HG03097 (cell line): ENCODE measurements around the gene DUSP8.
"Not testable (repeated sequence)": the region's sequence is repeated elsewhere in the genome, so short reads cannot be mapped to it uniquely, and the experiment has no call there.

Source experiments
- ATAC-seq: cut with Tn5 transposase; IDR thresholded peaks from one replicate; pipeline ENCODE4 v1.9.1; 2021; ENCODE audit not compliant: unreplicated experiment, low FRiP score

DUSP8 gene, protein sequence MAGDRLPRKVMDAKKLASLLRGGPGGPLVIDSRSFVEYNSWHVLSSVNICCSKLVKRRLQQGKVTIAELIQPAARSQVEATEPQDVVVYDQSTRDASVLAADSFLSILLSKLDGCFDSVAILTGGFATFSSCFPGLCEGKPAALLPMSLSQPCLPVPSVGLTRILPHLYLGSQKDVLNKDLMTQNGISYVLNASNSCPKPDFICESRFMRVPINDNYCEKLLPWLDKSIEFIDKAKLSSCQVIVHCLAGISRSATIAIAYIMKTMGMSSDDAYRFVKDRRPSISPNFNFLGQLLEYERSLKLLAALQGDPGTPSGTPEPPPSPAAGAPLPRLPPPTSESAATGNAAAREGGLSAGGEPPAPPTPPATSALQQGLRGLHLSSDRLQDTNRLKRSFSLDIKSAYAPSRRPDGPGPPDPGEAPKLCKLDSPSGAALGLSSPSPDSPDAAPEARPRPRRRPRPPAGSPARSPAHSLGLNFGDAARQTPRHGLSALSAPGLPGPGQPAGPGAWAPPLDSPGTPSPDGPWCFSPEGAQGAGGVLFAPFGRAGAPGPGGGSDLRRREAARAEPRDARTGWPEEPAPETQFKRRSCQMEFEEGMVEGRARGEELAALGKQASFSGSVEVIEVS

DNA sequence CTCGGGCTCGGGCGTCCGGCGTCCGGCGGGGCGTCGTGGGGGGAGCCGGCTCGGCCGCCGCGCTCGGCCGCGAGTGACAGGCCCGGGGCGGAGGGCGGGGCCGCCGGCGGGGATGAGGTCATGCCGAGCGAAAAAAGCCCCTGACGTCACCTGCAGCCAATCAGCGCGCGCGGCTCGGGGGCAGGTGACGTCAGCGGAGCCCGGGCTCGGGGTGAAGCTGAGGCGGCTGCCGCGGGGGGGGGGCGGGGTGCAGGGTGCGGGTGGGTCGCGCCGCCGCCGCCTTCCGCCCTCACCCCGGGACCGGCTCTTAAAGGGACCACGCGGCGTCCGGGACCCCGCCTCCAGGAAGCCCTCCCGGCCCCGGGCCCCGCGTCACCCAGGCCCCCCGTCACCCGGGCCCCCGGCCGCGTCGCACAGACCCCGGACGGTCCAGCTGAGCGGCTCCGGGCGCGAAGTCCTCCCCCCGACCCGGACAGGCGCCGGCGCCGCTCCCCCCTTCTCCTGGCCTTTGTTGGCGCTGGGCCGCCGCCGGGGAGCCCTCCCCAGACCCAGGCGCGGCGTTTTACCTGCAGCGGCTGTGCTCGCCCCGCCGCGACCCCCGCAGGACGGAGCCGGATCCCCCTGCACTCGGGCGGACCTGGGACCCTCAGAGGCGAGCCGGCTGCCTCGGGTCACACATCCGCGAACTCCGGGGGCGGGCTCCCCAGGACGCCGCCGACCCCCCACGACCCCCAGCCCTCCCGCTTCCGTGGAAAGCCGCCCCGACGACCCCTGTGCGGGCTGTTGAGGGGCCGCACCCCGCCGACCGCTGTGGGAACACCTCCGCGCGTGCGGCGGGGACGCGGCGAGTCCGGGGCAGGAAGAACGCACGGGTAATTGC is at the start of gene DUSP8:
Gene DUSP8, minus strand, starts transcription at position 75 of the 880 bp plus-strand sequence. CDS start 6,445 bp downstream, outside the sequence.
- no peak for ATAC-seq

DNA sequence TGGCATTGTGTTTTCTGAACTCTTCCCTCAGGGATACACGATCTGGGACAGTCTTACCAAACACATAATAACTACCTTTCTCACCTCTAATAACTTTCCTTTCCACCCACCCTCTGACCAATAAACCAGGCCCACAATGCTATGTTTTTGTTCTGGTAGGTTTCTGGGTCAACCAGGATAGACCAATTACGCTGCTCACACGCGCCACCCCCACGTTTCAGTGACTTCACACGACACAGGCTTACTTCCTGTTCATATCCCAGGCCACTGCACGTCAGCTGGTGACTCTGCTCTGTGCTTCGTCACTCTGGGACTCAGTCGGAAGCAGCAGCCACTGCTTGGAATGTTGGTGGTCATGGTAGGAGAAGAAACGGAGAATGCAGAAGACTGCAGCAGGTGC is 47.4 kb upstream of the DUSP8 start:
- no peak for ATAC-seq

DNA sequence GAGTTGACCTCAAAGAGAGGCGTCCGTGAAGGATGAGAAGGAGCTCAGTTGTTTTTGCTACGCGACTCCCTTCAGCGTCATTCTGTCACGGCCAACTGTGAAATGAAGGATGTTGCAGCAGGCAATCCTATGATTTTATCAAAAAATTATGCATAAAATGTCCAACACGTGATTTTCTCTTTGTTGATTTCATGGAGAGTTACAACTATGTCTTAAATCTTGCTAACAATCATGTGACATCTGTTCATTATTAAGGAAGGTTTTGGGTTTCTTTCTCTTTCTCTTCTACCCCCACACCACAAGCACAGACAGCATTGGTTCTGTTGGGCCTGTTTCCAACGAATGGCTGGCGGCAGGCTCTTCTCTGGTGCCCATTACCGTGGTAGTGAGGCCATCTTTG is 46.2 kb upstream of the DUSP8 start:
- no peak for ATAC-seq

DNA sequence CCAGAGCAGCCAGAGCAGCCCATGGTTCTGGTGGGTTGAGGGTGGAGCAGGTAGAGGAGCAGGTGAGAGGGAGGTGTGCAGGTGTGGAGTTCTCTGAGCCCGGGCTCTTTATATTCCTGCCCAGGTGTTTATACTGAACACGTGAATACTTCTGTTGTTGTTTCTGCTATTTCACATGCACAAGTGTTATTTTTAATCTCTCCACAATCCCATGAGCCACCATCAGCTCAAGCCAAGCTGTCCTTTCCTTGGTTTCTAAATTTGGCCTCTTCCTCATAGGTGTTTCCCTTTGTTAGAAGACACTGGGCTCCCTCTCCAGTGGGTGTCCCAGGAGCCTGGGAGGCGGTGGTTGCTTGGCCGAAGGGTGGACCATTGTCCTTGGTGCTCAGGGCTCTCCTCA is 36.3 kb upstream of the DUSP8 start, which contains the start of gene KRTAP5-3:
Gene KRTAP5-3, minus strand, starts transcription at position 101 of the 400 bp plus-strand sequence. Its CDS starts 78 bp downstream, at position 23.
- no peak for ATAC-seq

- not testable (repeated sequence) for ATAC-seq
Measured at GRCh38 chr11:1607901-1608300, 35.8 kb upstream of the DUSP8 start.

GRCh38 chr11:1607156-1607845 is 35.2 kb upstream of the DUSP8 start:
- not testable (repeated sequence) for ATAC-seq

- peak; percentile 80 for ATAC-seq
Measured at GRCh38 chr11:1605923-1606322, 33.9 kb upstream of the DUSP8 start.

GRCh38 chr11:1604711-1605110 is 32.6 kb upstream of the DUSP8 start:
- ATAC-seq = no peak

DNA sequence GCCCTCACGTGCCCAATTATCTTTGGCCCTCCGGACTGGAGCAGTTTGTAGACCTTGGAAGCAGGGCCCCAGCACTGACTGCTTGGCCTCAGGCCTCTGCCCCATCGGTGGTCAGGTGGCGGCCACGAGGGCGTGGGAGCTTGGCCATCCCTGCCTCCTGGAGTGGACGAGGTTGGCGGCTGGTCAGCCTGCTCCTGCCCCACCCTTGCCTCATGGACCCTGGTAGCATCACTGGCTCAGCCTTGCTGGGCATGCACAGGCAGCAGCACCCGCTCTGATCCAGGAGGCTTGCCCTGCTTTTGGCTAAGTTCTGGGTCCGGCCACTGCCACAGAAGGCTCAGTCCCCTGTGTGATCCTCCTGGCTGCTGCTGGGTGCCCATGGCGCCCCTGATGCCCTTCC is 32.1 kb upstream of the DUSP8 start:
- ATAC-seq = no peak

DNA sequence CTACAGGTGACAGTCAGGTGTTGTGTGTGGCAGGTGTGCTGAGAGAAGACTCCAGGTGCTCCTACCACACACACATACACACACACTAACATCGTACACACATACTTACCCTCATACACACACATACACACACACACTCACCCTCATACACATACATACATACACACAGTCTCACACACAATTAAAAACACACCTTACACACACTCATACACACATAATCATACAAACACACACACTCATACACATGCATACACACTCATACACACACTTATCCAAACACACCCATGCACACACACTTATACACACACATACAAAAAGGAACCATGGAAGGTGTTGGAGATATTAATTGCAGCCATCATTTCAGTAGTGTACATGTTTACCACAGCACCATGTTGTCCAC is 31.6 kb upstream of the DUSP8 start:
- ATAC-seq = no peak

DNA sequence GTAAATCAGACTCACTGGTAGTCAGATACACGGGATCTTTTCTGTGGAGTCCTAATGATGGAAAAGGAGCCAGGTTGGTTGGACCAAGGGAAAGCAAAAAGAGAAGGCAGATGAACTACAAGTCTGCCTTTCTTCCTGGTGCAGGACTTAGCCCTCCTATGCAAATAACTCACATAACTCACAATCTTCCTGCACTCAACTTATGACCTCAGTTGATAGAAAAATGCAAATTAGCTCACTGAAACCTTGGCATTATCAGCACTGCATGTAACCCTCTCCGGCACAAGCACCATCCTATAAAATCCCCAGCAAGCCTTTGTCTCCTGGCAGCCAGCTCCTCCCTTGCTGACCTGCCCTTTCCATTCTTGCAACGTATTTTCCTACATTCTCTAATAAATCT is 29.6 kb upstream of the DUSP8 start:
- not testable (repeated sequence) for ATAC-seq

DNA sequence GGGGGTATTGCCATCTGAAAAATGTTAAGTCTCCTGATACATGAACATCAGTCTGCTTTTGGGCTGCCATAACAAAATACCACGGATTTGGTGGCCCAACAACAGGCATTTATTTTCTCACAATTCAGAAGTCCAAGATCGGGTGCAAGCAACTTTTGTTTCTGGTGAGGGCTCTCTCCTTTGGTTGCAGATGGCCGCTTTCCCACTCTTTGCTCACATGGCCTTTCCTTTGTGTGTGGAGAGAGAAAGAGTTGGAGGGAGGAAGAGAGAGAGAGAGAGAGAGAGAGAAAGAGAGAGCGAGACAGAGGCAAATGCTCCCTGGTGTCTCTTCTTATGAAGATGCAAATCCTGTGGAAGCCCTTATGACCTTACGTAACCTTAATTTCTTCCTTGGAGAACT is 28.6 kb upstream of the DUSP8 start:
- no peak for ATAC-seq

DNA sequence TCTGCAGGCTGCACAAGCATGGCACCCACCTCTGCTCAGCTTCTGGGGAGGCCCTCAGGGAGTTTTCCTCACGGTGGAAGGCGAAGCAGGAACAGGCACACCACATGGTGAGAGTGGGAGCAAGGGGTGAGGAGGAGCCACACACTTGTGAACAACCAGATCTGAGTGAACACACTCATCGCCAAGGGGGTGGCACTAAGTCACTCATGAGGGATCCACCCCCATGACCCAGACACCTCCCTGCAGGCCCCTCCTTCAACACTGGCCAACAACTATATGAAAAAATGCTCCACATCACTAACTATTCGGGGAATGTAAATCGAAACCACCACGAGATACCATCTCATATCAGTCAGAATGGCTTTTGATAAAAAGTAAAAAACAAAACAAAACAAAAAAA is 26.7 kb upstream of the DUSP8 start:
- no peak for ATAC-seq

- ATAC-seq = not testable (repeated sequence)
Measured at GRCh38 chr11:1598406-1598805, 26.3 kb upstream of the DUSP8 start.

DNA sequence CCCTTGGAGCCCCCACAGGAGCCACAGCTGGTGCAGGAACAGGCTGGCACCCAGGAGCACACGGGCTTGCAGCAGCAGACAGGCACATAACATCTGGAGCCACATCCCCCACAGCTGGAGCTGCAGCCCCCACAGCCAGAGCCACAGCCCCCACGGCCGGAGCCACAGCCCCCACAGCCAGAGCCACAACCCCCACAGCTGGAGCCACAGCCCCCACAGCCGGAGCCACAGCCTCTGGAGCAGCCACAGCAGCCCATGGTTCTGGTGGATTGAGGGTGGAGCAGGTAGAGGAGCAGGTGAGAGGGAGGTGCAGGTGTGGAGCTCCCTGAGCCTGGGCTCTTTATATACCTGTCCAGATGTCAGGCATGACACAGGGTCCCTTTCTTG is 25.9 kb upstream of the DUSP8 start, which contains the start of gene KRTAP5-2:
Gene KRTAP5-2, minus strand, starts transcription at position 301 of the 387 bp plus-strand sequence. Its CDS starts 44 bp downstream, at position 257.
- ATAC-seq = no peak

DNA sequence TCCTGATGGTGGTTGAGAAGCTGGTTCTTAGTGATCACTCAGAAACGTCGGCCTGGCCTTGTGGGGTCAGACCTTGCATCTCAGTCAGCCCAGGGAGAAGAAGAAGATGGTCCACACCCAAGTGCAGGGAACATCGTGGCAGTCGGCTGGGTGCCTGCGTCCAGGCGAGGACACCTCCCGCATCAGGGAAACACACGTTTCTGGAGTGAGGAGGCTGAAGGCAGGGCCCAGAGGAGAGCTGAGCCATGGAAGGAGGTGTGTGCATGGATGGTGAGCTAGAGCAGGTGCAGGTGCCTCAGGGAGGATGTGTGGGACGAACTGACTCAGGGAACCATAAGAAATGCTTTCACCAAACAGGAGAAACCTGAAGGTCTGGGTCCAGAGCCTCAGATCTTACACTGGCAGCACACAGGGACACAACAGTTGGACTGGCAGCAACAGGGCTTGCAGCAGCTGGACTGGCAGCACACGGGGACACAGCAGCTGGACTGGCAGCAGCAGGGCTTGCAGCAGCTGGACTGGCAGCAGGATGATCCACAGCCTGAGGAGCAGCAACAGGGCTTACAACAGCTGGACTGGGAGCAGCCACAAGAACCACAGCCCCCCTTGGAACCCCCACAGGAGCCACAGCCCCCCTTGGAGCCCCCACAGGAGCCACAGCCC is 25.4 kb upstream of the DUSP8 start:
- no peak for ATAC-seq

GRCh38 chr11:1596576-1597121 is 24.6 kb upstream of the DUSP8 start:
- ATAC-seq = not testable (repeated sequence)

GRCh38 chr11:1595994-1596575 is 24.0 kb upstream of the DUSP8 start:
- not testable (repeated sequence) for ATAC-seq

DNA sequence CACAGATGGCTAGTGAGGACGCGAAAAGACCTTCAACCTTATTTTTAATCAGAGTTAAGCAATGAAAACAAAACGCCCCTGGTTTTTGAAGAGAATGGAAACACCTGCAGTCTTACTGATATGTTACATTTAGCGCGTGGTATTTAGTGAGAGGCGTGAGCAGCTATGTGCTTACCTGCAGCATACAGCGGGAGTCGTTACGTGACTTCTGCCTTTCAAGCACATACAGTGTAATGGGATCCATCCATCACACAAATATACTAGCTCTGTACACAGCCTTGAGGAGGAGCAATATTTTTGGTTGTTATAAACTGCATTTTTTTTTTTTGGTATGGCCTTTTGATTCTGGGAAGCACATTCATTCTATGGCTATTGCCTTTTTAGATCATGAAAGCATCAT is 20.6 kb upstream of the DUSP8 start:
- ATAC-seq = no peak
